OCI-LY1 (cell line): Measurements from ENCODE around the gene GANAB.
"Not testable (repeated sequence)": the region's sequence is repeated elsewhere in the genome, so short reads cannot be mapped to it uniquely, and the experiment has no call there.

Source experiments
- H2AFZ ChIP-seq: fragments of 200-600 bp; sonication (generic), shearing (Covaris generic); 2 replicates; pipeline ENCODE4 v1.6.0; 2014; ENCODE audit warnings: antibody characterized with exemption, mild to moderate bottlenecking, low read length
- H3F3A ChIP-seq: fragments of 200-600 bp; sonication (generic), shearing (Covaris generic); 2 replicates; pipeline ENCODE4 v1.6.0; 2014; ENCODE audit warnings: mild to moderate bottlenecking, antibody characterized with exemption, low read length, moderate library complexity; ENCODE audit not compliant: insufficient read depth
- H3K27ac ChIP-seq: fragments of 200-600 bp; sonication (generic); 2 replicates; pipeline ENCODE4 v1.5.1; 2014; ENCODE audit warnings: low read length, mixed run types, mild to moderate bottlenecking, low read depth; ENCODE audit not compliant: poor library complexity, severe bottlenecking
- H3K27me3 ChIP-seq: fragments of 200-600 bp; sonication (generic); 2 replicates; pipeline ENCODE4 v1.6.0; 2014; ENCODE audit warnings: antibody characterized with exemption, mild to moderate bottlenecking, low read length, moderate library complexity; ENCODE audit not compliant: insufficient read depth
- H3K36me3 ChIP-seq: fragments of 200-600 bp; sonication (generic); 2 replicates; pipeline ENCODE4 v1.6.1; 2014; ENCODE audit warnings: mild to moderate bottlenecking, antibody characterized with exemption, low read length, moderate library complexity, mixed read lengths; ENCODE audit not compliant: insufficient read depth
- H3K4me1 ChIP-seq: fragments of 200-600 bp; sonication (generic); 2 replicates; pipeline ENCODE4 v1.5.1; 2014; ENCODE audit warnings: mild to moderate bottlenecking, low read length, moderate library complexity; ENCODE audit not compliant: insufficient read depth, severe bottlenecking
- H3K4me2 ChIP-seq: fragments of 200-600 bp; sonication (generic), shearing (Covaris generic); 2 replicates; pipeline ENCODE4 v1.6.1; 2014; ENCODE audit warnings: low read length
- H3K4me3 ChIP-seq: fragments of 200-600 bp; sonication (generic); 2 replicates; pipeline ENCODE4 v1.5.1; 2014; ENCODE audit warnings: low read length, low read depth, mild to moderate bottlenecking, mixed read lengths; ENCODE audit not compliant: poor library complexity, severe bottlenecking
- H3K79me2 ChIP-seq: fragments of 200-600 bp; shearing (Covaris generic); 2 replicates; pipeline ENCODE4 v1.6.1; 2016; ENCODE audit warnings: mixed run types, low read length, mixed read lengths; ENCODE audit not compliant: insufficient read depth
- H3K9ac ChIP-seq: fragments of 200-600 bp; sonication (generic), shearing (Covaris generic); 2 replicates; pipeline ENCODE4 v1.6.1; 2014; ENCODE audit warnings: mild to moderate bottlenecking, low read length, mixed read lengths
- H3K9me2 ChIP-seq: fragments of 200-600 bp; sonication (generic), shearing (Covaris generic); 2 replicates; pipeline ENCODE4 v1.6.1; 2014; ENCODE audit warnings: low read depth, mild to moderate bottlenecking, low read length, mixed read lengths
- H3K9me3 ChIP-seq: fragments of 200-600 bp; shearing (Covaris generic); 2 replicates; pipeline ENCODE4 v1.6.1; 2014; ENCODE audit warnings: low read length, mixed read lengths
- H4K20me1 ChIP-seq: fragments of 200-600 bp; sonication (generic), shearing (Covaris generic); 2 replicates; pipeline ENCODE4 v1.6.0; 2016; ENCODE audit warnings: mild to moderate bottlenecking, low read length; ENCODE audit not compliant: insufficient read depth
- EZH2 ChIP-seq: fragments of 200-600 bp; sonication (generic), shearing (Covaris generic); IDR thresholded peaks from 2 replicates; pipeline ENCODE4 v1.8.0; 2017; ENCODE audit warnings: borderline replicate concordance, mixed run types, mild to moderate bottlenecking, antibody characterized with exemption, low read length, moderate library complexity, mixed read lengths
- TF ChIP-seq, protein P1 (sequence below): fragments of 200-600 bp; sonication (generic), shearing (Covaris generic); IDR thresholded peaks from 2 replicates; pipeline ENCODE4 v1.5.1; 2017; ENCODE audit warnings: mild to moderate bottlenecking, antibody characterized with exemption, low read length, moderate library complexity, mixed read lengths

Gene GANAB

DNA sequence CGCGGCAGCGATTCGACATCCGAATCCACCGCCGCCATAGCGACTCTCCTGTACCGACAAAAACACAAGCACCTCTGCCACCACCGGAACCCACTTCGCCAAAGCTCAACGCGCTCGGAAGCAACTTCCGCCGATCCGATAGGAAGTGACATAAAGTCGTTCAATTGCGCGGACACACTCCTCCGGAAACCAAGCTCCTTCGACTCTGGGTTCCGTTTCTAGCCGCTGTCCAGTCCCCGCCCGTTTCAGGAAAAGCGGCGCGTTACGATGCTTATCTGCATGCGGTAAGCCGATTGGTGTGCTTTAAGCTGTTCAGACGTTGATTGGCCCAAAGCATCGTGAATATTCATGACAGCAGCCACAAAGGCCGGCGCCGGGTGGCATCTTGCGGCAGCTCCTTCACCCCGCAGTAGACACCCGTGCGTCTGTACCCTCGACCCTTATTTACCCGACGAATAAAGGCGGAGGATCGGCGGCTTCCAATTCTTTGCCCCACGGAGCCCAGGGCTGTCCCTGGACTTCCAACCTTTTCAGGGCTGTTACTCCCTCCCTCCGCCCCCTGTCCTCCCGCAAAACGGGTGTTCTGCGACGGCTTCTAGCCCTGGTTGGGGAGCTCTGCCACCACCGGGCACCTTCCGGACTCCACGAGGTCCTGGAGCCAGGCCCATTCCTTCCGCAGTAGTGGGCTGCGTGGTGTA, 54.8 kb downstream of the GANAB start, which contains the start of gene TUT1:
TSS of gene TUT1 (minus strand) at position 76 of the 698 bp plus-strand sequence. CDS start at position 38, 38 bp downstream.
- peak within 1 kb of the TSS; percentile 82 for H3K4me2 ChIP-seq
- H3K9ac ChIP-seq = peak within 1 kb of the TSS; percentile 86
- peaks cover 14% of the 10 kb centered on the region for H3K79me2 ChIP-seq
- peak within 1 kb of the TSS; percentile 79 for H3K4me3 ChIP-seq
- no peaks in the 10 kb centered on the region for H3K27me3 ChIP-seq
- H3K4me1 ChIP-seq = peaks cover 33% of the 10 kb centered on the region
- peaks cover 65% of the 10 kb centered on the region for H3K36me3 ChIP-seq
- no peaks in the 10 kb centered on the region for H4K20me1 ChIP-seq
- TF ChIP-seq, protein P1, sequence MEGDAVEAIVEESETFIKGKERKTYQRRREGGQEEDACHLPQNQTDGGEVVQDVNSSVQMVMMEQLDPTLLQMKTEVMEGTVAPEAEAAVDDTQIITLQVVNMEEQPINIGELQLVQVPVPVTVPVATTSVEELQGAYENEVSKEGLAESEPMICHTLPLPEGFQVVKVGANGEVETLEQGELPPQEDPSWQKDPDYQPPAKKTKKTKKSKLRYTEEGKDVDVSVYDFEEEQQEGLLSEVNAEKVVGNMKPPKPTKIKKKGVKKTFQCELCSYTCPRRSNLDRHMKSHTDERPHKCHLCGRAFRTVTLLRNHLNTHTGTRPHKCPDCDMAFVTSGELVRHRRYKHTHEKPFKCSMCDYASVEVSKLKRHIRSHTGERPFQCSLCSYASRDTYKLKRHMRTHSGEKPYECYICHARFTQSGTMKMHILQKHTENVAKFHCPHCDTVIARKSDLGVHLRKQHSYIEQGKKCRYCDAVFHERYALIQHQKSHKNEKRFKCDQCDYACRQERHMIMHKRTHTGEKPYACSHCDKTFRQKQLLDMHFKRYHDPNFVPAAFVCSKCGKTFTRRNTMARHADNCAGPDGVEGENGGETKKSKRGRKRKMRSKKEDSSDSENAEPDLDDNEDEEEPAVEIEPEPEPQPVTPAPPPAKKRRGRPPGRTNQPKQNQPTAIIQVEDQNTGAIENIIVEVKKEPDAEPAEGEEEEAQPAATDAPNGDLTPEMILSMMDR = no peak
- TF ChIP-seq EZH2 = no peak
- peak within 1 kb of the TSS; percentile 82 for H3K27ac ChIP-seq
- no peaks in the 10 kb centered on the region for H3K9me2 ChIP-seq
- no peak within 1 kb of the TSS for H2AFZ ChIP-seq
- no peaks in the 10 kb centered on the region for H3K9me3 ChIP-seq
- no peaks in the 10 kb centered on the region for H3F3A ChIP-seq

DNA sequence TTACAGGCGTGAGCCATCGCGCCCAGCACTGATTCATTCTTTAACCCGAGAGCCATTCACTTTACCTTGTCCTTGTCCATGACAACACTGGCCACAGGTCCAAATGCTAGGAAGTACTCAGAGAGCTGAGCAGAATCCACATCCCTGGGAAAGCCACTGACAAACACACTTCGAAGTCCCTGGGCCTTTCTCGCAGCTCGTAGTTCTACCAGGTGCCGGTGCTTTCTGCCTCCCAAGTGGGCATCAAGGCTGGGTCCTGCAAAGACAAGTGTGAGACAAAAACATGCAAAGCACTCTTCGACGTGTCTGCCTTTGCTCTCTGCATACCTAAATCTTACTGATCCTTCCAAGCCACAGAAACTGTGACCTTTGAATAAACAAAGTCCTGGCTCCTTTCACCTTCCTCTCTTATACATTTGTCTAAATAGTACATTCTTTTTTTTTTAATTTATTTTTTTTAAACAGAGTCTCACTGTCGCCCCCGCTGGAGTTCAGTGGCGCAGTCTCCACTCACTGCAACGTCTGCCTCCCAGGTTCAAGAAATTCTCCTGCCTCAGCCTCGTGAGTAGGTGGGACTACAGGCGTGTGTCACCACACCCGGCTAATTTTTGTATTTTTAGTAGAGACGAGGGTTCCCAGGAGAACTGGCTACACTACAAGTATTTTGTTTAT, 57.3 kb downstream of the GANAB start:
- no peaks in the 10 kb centered on the region for H3F3A ChIP-seq
- H3K9me2 ChIP-seq = no peaks in the 10 kb centered on the region
- no peak overlapping the region for H3K27ac ChIP-seq
- H3K27me3 ChIP-seq = no peaks in the 10 kb centered on the region
- peak overlapping the region; percentile 24; the same call in 1 of the 2 replicates for H3K9ac ChIP-seq
- peaks cover 59% of the 10 kb centered on the region for H3K36me3 ChIP-seq
- no peaks in the 10 kb centered on the region for H4K20me1 ChIP-seq
- H3K4me2 ChIP-seq = peak overlapping the region; percentile 74; the same call in 1 of the 2 replicates
- no peaks in the 10 kb centered on the region for H3K9me3 ChIP-seq
- peaks cover 14% of the 10 kb centered on the region for H3K79me2 ChIP-seq
- peaks cover 33% of the 10 kb centered on the region for H3K4me1 ChIP-seq
- H3K4me3 ChIP-seq = peak overlapping the region; percentile 79
- no peak overlapping the region for H2AFZ ChIP-seq
- TF ChIP-seq, protein P1 = 0 out of 2 replicates have a peak, but pooled peaks have one; percentile 10
- TF ChIP-seq EZH2 = no peak

DNA sequence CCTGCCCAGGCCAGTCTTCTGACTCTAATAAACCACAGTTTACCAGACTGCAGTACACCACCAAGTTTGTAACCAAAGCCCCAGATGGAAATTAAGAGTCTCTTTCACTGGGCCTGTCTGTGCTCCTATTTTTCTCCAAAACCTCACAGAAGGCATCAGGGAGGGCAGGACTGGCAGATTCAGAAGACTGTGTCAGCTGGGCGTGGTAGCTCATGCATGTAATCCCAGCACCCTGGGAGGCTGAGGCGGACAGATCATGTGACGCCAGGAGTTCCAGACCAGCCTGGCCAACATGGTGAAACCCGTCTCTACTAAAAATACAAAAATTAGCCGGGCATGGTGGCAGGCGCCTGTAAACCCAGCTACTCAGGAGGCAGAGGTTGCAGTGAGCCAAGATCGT, 61.1 kb downstream of the GANAB start:
- not testable (repeated sequence) for H3K4me2 ChIP-seq, H3K9me2 ChIP-seq, H3K79me2 ChIP-seq, H3K4me3 ChIP-seq, H3F3A ChIP-seq, H3K27ac ChIP-seq, H3K9ac ChIP-seq, H3K27me3 ChIP-seq, H2AFZ ChIP-seq, H3K9me3 ChIP-seq, H4K20me1 ChIP-seq
- H3K4me1 ChIP-seq = peaks cover 11% of the 10 kb centered on the region
- H3K36me3 ChIP-seq = peaks cover 72% of the 10 kb centered on the region

DNA sequence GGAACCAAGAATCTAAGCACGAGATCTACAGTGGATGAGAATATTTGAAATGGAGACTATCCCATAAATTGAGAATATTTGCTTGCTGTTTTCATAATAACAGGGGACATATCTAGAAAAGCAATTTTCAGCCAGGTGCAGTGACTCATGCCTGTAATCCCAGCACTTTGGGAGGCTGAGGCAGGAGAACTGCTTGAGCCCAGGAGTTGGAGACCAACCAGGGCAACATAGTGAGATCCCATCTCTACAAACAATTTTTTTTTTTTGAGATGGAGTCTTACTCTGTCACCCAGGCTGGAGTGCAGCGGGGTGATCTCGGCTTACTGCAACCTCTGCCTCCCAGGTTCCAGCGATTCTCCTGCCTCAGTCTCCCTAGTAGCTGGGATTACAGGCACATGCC, 64.7 kb downstream of the GANAB start:
- peaks cover 79% of the 10 kb centered on the region for H3K36me3 ChIP-seq
- H3K79me2 ChIP-seq, H3K9ac ChIP-seq, H3K4me3 ChIP-seq, H3K9me3 ChIP-seq, H3K27me3 ChIP-seq, H4K20me1 ChIP-seq, H3F3A ChIP-seq, H3K4me1 ChIP-seq, H3K9me2 ChIP-seq, H2AFZ ChIP-seq, H3K4me2 ChIP-seq, H3K27ac ChIP-seq: not testable (repeated sequence)
